GM04503 (cell line): ENCODE measurements around the gene ZNF772.
"Not testable (repeated sequence)": the region's sequence is repeated elsewhere in the genome, so short reads cannot be mapped to it uniquely, and the experiment has no call there.

ENCODE experiments used
- DNase-seq: peaks from one replicate; pipeline ENCODE4 v3.0.0-alpha.2; 2012; ENCODE audit warnings: low read depth

ZNF772 gene

GRCh38 chr19:57477191-57478008, at the start of gene ZNF772:
TSS of gene ZNF772 (minus strand) at chr19:57477566. CDS start at chr19:57477309, 257 bp downstream.
- peak; percentile 83 for DNase-seq

- DNase-seq, result not testable (repeated sequence)
Observed at GRCh38 chr19:57518021-57518420, 40.7 kb upstream of the ZNF772 start.

- DNase-seq, result no peak
Observed at GRCh38 chr19:57515255-57515654, 37.9 kb upstream of the ZNF772 start.

- DNase-seq, result no peak
Observed at GRCh38 chr19:57512845-57513244, 35.5 kb upstream of the ZNF772 start.

- DNase-seq, result no peak
Observed at GRCh38 chr19:57511484-57511883, 34.1 kb upstream of the ZNF772 start.

- no peak for DNase-seq
Observed at GRCh38 chr19:57506163-57506562, 28.8 kb upstream of the ZNF772 start.

- DNase-seq, result peak; percentile 26
Observed at GRCh38 chr19:57500400-57500799, 23.0 kb upstream of the ZNF772 start.

GRCh38 chr19:57499680-57500395, 22.5 kb upstream of the ZNF772 start, which contains the start of gene ZNF773:
TSS of gene ZNF773 (plus strand) at chr19:57499938. CDS start at chr19:57500081, 143 bp downstream.
- peak; percentile 68 for DNase-seq

GRCh38 chr19:57499332-57499679, 21.9 kb upstream of the ZNF772 start:
- DNase-seq, result not testable (repeated sequence)

GRCh38 chr19:57488299-57488644, 10.9 kb upstream of the ZNF772 start:
- DNase-seq, result not testable (repeated sequence)

GRCh38 chr19:57487477-57488298, 10.3 kb upstream of the ZNF772 start, which contains the start of gene ZNF419:
TSS of gene ZNF419 (plus strand) at chr19:57487750. CDS start at chr19:57487951, 201 bp downstream.
- DNase-seq, result peak; percentile 51

- DNase-seq, result no peak
Observed at GRCh38 chr19:57473646-57474045, 3.7 kb downstream of the ZNF772 start.

GRCh38 chr19:57466489-57466888, 10.9 kb downstream of the ZNF772 start:
- DNase-seq, result no peak

GRCh38 chr19:57465680-57466381, 11.5 kb downstream of the ZNF772 start:
- no peak for DNase-seq

- no peak for DNase-seq
Observed at GRCh38 chr19:57452307-57452706, 25.1 kb downstream of the ZNF772 start.

- no peak for DNase-seq
Observed at GRCh38 chr19:57443121-57443696, 34.2 kb downstream of the ZNF772 start.

- no peak for DNase-seq
Observed at GRCh38 chr19:57441979-57442752, 35.2 kb downstream of the ZNF772 start.

GRCh38 chr19:57438925-57439324, 38.4 kb downstream of the ZNF772 start:
- DNase-seq, result no peak

GRCh38 chr19:57437931-57438330, 39.4 kb downstream of the ZNF772 start:
- no peak for DNase-seq

- DNase-seq, result no peak
Observed at GRCh38 chr19:57436417-57436816, 40.9 kb downstream of the ZNF772 start.
